HG03565 (cell line): ENCODE data around the gene RTL10.
"Not testable (repeated sequence)": the region's sequence is repeated elsewhere in the genome, so short reads cannot be mapped to it uniquely, and the experiment has no call there.

Experiments
- ATAC-seq: cut with Tn5 transposase; IDR thresholded peaks from one replicate; pipeline ENCODE4 v1.9.1; 2021; ENCODE audit warnings: mild to moderate bottlenecking, moderate library complexity; ENCODE audit not compliant: unreplicated experiment

The RTL10 gene

GRCh38 chr22:19889951-19890350, 35.3 kb upstream of the RTL10 start:
- ATAC-seq: no peak

DNA sequence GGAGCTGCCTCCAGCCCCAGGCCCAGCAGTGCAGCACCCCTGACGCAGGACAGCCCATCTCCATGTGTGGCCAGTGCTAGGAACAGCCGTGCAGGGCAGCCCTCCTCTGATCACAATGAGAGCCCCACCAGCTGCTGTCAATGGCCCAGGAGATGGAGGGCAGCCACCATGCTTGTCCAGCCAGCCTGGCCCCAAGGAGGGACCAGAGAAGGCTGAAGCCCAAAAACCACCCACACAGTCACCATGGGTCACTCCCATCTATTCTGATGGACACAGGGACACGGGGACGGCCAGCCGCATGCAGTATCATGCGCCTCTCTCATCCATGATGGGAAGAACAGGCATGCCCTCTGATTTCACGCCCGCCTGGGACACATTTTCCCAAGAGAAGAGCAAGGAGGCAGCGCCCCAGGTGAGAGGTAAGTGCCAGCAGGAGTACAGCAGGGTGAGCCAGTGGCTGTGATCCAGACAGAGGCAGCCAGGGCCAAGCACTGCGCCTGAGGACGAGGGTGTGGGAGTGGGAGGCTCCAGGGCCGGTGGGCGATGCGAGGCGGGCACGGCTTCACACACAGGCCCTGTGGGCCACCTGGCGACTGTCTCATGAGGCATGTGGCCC, 33.6 kb upstream of the RTL10 start:
- ATAC-seq: no peak

DNA sequence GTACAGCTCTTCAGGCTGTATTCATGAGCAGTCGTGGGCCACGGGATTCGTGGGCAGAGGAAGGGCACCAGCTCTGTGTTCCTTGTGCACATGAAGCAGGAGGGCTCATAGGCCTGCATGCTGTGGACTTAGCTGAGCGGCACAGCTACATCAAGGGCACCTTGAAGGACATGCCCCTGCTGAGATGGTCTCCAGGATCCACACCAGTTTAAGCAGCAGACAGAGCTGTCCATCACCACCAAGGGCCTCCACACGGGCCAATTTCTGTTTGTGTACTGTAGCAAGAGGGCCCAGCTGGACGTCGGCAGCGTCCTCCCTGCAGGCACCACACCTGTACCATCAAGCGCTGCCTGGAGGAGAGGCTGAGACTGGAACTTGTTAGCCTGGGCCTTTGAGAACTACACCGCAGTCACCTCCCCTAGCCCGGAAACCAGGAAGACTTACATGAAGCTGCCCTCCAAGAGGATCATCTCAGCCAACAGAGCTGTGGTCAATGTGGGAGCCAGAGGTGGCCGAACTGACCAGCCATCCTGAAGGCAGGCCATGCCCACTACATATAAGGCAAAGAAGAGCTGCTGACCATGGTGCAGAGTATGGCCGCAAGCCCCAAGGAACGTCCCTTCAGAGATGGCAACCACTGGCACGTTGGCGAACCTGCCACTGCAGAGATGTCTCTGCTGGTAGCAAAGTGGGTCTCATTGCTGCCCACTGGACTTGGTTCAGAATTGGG, 32.7 kb upstream of the RTL10 start:
- no peak for ATAC-seq

- no peak for ATAC-seq
These were observed 32.1 kb upstream of the RTL10 start for GRCh38 chr22:19886605-19887255.

- no peak for ATAC-seq
These were observed 31.3 kb upstream of the RTL10 start for GRCh38 chr22:19885841-19886592.

GRCh38 chr22:19884954-19885751, 30.5 kb upstream of the RTL10 start:
- ATAC-seq: no peak

DNA sequence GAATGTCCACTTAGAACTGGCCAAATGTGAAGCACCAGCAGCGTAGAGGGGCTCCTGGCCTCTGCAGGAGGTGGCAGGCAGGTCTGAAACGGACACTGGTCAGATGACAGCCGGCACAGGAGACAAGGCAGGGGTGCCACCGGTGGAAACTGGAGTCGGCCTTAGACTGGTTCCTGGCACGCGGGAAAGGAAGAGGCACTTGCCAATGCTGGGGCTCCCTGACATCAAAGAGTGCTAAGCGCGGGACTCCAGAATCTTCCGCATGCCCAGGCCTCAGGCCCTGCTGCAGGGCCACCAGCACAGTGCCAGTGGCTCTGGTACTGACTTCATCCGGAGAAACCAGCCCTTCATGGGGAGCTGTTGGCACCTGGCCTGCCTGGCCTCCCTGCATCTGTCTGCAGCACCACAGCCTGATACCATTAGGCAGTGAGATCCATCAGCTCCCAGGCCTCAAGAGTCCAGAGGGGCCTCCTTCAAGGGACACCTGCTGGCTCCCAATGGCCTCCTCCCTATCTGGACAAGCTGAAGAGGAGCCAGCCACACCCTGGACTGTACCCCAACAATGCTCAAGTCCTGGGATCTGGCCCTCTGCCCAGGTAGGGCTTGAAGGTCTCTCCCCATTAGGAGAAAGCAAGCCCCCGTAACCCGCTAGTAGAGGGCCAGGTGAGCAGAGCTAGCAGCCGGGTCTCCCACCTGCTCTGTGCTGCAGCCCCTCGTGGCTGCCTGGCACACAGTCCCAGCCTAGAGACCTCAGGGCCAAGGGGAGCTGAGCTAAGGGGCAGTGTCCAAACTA, 29.7 kb upstream of the RTL10 start:
- no peak for ATAC-seq

- not testable (repeated sequence) for ATAC-seq
These were observed 28.8 kb upstream of the RTL10 start for GRCh38 chr22:19883446-19883845.

- no peak for ATAC-seq
These were observed 28.0 kb upstream of the RTL10 start for GRCh38 chr22:19882446-19883381.

GRCh38 chr22:19880786-19881569, 26.3 kb upstream of the RTL10 start:
- no peak for ATAC-seq

DNA sequence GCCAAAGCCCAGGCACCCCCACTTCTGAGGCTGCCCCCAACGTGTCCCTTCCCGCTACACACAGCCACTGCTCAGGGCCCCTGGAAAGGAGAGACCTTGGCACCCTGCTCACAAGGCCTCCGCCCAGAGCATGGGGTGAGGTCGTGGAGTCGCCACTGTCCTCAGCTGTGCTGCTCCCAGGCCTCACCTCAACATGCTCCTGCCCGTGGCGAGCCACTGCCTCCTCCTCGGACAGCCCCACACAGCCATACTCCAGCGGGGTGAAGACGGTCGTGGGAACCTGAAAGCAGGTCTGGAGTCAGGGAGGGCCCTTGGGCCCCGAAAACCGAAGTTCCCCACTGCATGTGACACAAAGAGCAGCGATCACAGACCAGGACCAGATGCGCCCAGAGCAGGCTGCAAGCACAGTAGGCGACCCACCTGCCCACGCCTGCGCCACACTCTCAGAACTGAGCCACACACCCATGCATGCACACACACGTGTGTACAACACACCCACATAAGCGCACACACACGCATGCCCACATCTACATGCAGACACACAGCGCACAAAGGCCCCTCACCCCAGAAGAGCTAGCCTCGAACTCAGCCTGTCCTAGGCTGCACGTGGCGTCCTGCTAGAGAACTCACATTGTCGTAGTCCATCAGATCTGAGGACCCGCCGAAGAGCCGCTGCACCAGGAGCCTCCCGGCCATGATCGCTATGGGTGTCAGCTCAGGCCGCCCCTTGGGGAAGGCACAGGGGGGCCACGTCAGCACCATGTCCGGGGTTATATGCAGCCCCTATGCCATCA, 25.5 kb upstream of the RTL10 start:
- ATAC-seq: no peak

- ATAC-seq: no peak
These were observed 24.9 kb upstream of the RTL10 start for GRCh38 chr22:19879643-19879991.

GRCh38 chr22:19879246-19879570, 24.5 kb upstream of the RTL10 start:
- no peak for ATAC-seq

DNA sequence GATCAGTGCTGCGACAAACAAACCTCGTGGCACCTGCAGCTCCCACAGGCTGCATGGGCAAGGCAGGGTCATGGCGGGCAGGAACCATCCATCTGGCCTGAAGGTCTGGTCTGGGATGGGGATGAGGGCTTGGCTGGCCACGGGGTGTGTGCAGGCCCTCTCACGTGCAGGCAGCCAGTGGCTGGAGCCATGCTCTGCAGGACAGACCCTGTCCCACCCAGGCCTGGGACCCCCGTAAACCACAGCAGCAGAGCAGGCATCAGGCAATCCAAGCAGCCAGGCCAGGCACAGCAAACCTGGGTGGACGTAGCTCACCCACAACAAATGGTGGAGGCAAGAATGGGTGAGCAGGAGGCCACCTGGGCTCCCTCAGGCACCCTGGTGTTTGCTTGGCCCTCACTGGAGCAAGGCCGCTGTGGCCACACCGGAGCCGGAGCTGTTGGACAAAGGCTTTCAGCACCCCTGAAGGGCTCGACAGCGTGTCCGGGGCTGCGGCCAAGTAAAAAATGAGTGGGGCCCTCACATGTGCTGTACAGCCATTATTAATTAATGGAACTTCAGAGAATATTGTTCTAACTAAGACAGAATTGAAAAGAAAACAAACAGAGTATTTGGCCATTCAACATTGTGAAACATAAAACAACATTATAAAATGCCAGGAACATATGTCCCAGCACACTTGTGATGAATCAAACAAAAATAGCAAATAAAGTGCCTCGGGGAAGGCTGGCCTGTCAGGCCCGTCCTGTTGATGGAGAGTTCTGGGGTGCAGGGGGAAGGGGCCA, 24.0 kb upstream of the RTL10 start:
- ATAC-seq: no peak

- no peak for ATAC-seq
These were observed 23.1 kb upstream of the RTL10 start for GRCh38 chr22:19877626-19878339.
